Hematopoietic multipotent progenitor cell treated with erythropoietin and hydrocortisone succinate and interleukin-3 and kit ligand, for 6 days (in vitro differentiated cells): ENCODE data around the gene AP3S1.

Experiments used
- DNase-seq: peaks from one replicate; pipeline ENCODE4 v3.0.0-alpha.2; 2015

AP3S1 gene

GRCh38 chr5:115829913-115830312 lies 11.8 kb upstream of the AP3S1 start:
- no peak for DNase-seq

GRCh38 chr5:115831163-115831768 lies 10.5 kb upstream of the AP3S1 start:
- peak; percentile 76 for DNase-seq

DNA sequence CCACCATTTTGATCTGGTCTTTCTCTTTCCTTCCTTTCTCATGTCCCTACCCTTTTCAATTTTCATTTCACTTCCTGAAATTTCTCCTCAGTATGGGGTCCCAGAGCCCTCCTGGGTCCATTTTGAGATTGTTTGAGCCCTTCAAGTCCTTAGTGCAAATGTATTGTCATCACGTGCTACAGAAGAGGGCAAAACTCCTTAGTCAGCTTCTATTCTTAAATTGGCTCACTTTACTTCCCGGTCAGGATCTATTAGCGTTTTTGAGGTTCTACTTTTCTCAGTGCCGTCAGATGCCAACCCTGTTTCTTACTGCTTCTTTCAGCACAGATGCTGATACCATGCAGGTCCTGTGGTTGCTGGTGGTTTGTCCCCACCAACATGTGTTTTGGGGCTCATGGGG lies 6.3 kb upstream of the AP3S1 start:
- no peak for DNase-seq

DNA sequence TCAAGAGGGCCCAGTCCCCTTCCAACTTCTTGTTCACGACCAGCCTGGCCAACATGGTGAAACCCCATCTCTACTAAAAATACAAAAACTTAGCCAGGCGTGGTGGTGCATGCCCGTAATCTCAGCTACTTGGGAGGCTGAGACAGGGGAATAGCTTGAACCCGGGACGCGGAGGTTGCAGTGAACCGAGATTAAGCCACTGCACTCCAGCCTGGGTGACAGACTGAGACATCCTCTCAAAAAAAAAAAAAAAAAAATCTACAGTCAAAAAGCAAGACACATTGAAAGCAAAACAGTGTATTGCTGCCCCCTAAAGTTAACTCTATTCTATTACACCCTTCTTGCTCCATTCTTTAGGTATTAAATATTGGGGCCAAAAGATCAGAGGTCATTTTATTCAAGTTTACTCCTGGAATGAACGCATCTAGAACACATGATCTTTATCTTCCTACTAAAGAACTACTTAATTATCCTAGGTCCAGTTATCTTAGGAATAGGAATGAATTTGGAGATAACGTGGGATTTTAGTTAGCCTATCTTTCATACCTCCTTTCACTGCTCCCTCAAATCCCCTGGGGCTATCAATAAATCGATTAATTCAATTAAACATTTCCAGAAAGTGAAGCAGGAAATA lies 2.7 kb upstream of the AP3S1 start:
- DNase-seq: peak; percentile 85

DNA sequence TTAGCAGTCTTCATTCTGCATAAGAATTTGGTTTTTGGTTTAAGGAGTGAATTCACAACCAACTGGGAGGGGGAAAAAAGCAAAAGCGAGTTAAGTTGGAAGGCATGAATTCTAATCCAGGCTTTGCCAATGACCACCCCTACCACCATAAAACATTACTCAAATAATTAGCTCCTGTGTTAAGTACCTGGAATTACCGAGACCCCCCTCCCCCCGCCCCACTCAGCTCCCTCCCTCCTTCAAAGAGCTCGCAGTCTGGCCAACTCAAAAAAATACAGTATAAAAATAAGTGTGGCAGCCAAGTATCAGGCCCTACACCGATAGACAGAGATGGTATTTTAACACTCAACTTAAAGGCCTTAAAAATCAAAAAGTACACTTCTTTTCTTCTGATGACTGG lies 862 bp upstream of the AP3S1 start:
- DNase-seq: peak; percentile 15

GRCh38 chr5:115842089-115842935 lies 577 bp downstream of the AP3S1 start:
- DNase-seq: peak; percentile 58

DNA sequence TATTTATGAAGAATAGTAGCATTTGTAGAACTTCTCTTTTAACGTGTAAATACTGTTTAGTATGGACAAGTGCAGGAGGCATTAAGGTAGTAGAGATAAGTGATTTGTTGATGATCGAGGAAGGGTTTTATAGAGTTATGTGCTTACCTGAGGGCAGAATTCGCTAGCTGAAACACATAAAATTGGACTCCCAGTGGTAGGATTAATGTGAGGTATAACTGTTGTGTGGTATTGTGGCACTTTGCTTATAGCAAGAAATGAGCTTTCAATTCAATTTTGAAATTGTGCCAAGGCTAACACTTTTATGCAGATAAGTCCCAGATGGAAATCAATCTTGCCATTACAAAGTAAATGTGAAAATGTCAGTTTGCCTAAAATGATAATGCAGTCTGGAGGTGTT lies 1.2 kb downstream of the AP3S1 start:
- DNase-seq: peak; percentile 46

DNA sequence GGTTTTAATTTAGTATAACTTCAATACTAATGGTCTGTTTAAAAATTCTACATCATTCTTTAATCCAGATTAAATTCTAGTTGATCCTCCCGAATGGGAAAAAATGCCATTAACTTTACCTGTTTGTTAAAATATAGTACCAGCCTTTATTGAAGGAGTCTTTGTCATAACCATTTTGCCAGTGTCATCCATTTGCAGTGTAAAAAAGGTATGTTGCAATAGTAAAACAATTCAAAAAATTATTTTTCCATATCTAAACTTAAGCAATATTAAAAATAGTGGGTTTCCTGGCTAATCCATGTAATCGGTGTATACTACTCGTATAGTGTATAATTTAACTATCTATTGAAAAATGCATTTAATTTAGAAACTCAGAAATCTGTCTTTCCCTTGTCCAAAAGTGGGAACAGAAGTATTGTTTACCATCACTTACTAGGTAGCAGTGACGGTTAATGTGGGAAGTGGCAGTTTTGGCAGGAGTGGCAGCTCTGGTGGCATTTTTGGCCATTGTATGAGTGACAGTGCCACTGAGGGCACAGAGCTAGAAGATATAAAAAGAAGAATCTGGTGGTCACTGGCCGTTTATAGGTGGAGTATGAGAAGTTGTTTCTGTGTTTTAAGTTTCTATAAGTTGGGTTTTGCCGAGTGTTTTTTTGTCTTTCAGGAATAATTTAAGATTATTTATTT lies 1.9 kb downstream of the AP3S1 start:
- DNase-seq: peak; percentile 9

DNA sequence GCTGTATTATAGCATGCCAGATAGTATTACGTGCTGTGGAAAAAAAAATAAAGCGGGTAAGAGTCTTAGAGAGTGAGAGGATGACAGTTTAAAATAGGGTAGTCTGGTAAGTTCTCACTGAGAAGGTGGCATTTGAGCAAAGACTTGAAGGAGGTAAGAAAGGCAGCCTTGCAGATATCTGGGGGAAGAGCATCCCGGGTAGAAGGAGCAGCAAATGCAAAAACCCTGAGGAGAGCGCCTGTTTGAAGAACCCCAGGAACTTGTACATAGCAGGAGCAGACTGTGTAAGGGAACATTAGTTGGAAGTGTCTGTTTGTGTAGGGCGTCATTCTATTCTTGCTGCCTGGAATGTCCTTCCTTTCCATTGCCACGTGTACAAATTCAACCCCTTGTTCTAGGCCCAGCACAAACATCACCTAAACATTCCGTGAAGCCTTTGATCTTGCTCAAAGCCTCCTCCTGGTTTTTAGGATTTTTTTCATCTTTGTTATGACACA lies 2.6 kb downstream of the AP3S1 start:
- DNase-seq: no peak

GRCh38 chr5:115847290-115847689 lies 5.6 kb downstream of the AP3S1 start:
- DNase-seq: no peak

GRCh38 chr5:115849258-115849798 lies 7.6 kb downstream of the AP3S1 start:
- DNase-seq: no peak

DNA sequence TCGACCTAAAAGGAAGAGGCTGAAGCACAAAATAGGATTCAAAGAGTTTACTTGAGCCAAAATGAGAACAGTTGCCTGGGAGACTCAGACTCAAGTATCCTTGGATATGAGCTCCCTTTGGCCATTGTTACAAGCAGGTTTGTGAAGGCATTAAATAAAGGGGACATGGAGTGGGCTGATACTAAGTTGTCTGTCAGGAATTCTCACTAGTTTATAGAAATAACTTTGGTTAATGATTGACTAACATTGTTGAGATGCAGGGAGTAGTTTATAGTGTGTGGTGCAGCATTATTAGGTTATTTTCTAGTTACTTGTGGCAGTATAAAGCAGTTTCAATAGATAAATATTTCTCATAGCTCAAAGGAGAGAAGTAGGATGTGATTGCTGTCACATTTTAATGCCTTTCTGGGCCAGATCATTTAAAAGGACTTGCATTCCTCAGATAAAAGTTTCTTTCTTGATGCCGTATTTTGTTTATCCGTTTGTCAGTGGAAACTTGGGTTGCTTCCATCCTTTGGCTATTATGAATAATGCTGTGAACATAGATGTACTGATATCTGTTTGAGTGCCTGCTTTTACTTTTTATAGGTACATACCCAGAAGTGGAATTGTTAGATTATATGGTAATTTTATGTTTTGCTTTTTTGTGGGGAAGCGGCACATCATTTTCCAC lies 9.1 kb downstream of the AP3S1 start:
- DNase-seq: no peak

- DNase-seq: no peak
These were observed 12.4 kb downstream of the AP3S1 start for GRCh38 chr5:115854139-115854538.

- peak; percentile 42 for DNase-seq
These were observed 14.2 kb downstream of the AP3S1 start for GRCh38 chr5:115855959-115856358.

- DNase-seq: no peak
These were observed 15.3 kb downstream of the AP3S1 start for GRCh38 chr5:115857057-115857479.

DNA sequence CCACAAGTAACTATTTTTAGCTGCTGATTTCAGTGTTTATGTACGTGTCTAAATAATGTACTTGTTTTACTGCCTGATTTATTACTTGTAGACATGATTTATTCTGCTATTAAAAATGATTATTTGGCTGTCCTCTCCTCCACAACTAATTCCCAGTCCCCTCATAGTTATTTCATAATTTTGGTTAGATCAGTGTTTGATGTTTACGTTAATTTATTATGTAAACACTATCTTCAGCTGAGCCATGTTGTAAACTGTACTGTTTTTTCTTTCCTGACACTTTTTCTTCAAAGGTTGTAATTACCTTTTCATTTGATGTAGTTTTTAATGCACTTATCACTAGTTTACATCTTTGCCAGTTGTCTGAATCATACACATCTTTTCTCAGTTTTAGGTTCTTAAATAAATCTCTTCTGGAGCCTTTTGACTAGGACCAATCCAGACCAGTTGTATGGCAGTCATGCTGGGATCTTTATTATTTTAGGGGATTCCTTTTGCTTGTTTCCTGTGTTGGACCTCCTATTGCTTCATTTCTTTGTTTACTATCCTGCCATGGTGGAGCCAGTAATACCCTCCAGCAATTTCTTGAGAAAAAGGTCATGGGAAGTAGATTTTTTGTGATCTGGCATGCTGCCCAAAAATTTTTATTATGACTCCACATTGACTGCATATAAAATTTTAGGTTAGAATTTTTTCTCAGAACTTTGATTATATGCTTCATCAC lies 16.1 kb downstream of the AP3S1 start:
- DNase-seq: no peak

DNA sequence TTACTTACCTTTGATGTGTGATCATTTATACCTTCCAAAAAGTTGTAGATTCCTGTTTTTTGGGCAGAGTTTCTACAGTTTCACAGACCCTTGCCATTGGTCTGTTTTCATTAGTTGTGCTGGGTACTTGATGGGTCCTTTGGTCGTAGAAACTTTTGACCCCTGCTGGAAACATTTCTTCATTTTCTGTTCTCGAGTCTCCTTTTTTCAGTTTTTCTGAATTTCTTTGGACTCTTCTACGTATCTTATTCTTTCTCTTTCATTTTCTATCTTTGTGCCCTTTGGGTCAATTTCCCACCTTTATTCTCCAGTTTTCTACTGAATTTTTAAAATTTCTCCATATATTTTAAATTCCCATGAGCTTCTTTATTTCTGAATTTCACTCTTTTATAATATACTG lies 16.7 kb downstream of the AP3S1 start:
- DNase-seq: no peak

DNA sequence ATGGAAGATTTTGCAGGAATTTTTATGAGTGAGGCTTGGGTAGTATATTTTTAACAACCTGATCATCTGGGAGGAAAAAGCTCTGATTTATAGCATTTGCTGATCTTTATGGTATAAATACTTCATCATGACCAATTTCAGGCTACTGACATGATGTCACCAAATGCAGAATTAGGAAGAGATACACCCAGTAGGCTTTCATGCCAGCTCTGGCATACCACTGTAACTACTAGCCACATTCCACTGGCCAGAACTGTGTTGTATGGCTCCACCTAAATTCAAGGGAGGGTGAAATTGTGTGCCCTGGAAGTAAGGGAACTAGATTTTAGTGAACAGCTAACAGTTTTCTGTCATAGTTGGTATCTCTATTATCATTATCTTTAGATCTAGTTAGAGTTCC lies 17.6 kb downstream of the AP3S1 start:
- DNase-seq: no peak

DNA sequence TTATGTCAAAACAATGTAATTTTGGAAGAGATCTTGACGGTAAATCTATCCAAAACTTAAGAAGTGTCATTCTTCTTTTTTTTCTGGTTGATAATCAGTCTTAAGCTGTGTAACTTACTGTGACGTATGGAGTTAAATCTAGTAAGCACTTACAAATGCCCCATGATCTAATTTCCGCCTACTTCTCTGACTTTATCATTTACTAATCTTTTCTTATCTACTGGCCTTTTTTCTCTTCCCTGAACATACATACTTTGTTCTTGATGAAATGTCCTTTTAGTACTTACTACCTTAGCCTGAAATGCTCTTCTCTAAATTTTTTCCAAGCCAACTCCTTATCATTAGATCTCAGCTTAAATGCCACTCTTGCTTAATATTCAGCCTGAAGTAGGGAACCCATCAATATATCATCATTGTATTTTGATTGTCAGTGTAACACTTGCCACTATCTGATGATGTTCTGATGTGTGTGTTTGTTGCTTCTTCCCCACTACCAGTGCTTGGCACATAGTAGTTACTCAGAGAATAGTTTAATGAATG lies 27.6 kb downstream of the AP3S1 start:
- DNase-seq: peak; percentile 44

GRCh38 chr5:115872447-115872846 lies 30.7 kb downstream of the AP3S1 start:
- DNase-seq: no peak

- no peak for DNase-seq
These were observed 31.7 kb downstream of the AP3S1 start for GRCh38 chr5:115873392-115873791.
